ENCODE results near the gene GPR132.
"Not testable (repeated sequence)": the region's sequence is repeated elsewhere in the genome, so short reads cannot be mapped to it uniquely, and the experiment has no call there.

Gene GPR132

DNA sequence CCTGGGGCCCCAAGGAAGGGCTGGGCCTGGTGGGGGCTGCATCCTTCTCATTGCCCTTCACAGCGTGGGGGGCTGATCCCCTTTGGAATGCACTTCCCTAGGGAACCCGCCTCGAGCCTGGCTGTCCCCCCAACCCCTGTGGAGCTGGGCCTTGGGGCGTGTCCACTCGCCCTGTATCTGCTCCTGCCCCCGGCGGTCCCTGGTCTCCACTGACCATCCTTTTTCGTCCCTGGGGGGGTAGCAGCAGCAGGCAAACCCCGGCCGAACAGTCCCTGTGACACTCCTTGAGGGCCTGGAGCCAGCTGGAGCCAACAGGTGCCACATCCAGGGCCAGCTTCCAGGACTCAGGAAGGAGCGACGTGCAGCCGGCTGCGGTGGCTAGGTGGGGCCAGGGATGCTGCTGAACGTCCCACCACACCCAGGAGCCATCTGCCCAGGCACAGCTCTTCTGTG lies 9.4 kb upstream of the GPR132 start:
- DNase-seq, result no peak

DNA sequence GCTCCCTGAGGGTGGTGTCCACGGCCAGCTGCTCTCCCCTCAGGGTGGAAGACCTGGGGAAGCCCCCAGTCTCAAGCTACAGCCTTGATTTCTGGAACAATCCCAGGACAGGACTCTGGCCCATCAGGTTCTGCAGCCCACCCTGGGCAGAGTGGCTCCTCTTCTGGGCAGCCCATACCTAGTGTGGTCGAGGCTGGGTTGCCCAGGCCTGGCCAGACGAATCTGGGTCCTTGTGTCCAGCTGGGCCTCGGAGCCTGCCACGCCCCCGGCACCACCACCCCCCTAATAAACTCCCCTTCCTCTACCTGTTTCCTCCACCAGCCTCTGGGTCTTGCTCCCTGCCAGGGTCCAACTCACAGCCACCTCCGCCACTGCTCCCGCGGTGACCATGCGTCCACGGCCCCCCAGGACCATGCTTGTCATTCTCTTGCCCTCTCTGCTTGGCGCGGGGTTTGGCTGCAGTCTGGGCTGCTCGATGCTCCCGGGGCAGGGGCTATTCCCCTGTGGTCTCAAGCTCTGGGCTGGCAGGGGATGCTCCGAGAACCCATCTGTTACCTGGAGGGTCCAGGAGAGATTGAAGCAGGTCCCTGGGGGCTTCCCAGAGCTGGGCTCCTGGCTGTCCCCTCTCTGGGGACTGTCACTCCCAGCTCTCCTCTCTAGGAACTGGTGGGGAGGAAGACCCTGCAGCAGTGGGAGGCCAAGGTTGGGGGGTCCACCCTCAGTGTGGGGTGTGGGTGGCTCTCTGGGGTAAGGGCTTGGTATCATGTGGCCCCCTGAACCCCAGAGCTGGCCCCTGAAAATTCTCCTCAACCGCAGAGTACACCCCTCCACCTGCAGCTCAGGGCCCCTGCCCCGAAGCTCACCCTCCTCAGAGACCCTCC lies 8.7 kb upstream of the GPR132 start:
- no peak for DNase-seq

GRCh38 chr14:105072892-105073719 lies 7.9 kb upstream of the GPR132 start:
- no peak for DNase-seq

DNA sequence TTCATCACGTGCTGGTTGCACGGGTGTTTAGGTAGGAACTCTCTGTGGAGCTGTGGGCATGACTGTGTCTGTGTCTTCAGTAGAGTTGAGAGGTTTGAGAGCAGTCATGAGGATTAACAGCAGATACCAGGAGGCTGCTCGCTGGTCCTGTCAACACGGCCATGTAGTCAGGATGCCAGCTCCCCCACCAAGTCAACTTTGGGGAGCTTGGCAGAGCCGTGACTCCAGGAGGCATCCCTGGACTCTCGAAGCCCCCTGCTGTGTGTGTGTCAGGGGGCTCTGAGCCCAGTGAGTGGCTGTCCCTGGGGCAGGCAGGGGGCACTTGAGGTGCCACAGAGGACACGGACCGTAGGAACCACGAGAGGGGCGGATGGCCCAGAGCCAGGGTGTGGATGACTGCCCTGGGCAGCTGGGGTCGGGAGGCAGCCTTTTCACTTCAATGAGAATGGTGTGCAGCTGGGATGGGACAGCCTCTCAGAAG lies 7.2 kb upstream of the GPR132 start:
- DNase-seq, result no peak

DNA sequence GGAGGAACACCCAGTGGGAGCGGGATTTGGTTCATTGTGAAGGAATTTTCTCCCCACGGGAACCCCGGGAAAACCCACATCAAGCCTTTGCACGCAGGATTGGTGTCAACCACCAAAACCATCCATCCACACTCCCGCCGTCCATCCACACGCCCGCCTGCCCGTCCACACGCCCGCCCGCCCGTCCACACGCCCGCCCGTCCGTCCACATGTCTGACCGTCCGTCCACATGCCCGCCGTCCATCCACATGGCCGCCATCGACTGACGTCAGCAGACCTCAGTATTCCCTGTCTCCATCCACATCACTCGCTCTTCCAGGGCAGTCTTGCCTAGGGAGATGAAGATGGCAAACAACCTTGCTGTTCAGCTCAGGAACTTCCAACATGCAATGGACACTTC lies 6.7 kb upstream of the GPR132 start:
- no peak for DNase-seq

DNA sequence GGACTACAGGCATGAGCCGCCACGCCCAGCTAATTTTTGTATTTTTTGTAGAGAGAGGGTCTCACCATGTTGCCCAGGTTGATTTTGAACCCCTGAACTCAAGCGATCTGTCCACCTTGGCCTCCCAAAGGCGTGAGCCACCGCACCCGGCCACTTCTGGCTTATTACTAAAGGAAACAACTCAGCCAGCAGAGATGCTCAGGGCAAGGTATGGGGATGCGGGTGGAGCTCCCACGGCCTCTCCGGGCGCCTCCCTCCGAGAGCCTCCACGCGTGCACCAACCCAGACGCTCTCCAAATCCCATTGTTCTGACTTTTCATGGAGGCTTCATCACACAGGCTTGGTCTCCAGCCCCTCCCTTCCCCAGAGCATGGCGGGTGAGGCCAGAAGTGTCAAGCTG lies 6.1 kb upstream of the GPR132 start:
- DNase-seq, result no peak

- DNase-seq, result no peak
These were observed 5.5 kb upstream of the GPR132 start for GRCh38 chr14:105070760-105071137.

DNA sequence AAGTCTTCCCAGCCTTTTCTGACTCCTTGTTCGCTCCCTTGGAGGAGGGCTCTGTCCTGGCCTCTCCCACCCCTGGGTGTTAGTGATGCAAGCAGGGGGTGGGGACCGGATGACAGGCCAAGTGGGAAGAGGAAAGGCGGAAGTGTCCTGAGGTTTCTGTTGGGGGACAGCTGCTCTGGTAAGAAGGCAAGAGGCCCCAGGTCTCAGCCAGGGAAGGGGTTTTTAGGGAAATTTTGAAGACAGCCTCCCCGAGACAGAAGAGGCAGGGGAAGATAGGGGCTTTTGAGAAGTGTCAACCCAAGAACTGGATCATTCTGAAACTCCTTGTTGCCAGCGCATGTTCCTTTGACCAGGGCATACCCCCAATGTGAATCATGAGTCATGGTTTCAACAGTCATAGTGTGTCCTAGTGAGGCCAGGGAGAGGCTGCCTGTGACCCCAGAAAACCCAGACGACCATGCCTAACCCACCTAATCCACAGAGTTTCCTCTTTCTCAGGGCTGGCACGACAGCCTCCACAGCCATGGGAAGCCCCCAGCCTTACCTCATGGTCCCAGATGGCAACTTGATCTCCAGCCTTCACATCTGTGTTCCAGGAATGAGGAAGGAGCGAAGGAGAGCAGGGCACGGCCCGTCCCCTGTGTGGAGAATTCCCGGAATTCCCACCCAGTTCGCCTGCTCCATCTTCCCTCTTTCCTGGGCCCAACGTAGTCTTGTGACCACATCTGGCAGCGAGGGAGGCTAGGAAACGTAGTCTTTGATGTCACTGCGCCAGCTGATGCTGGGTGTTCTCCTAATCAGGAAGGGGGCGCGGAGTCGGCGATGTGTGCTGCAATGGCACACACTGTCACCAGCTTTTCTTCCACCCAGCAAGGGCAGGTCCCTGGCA lies 4.9 kb upstream of the GPR132 start:
- DNase-seq, result no peak

GRCh38 chr14:105069522-105069870 lies 4.3 kb upstream of the GPR132 start:
- no peak for DNase-seq

DNA sequence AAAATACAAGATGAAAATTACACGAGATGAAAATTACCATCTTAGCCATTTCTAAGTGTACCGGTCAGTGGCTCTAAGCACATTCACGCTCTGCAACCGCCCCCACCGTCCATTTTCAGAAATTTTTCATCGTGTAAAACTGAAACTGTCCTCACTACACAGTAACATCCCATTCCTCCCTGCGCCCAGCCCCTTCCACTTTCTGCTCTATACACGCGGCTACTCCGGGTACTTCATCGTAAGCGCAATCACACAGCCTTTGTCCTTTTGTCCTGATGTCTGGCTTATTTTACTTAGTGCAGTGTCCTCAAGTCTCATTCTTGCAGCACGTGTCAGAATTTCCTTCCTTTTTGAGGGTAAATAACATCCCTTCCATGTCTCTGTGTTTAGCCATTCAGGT lies 3.6 kb upstream of the GPR132 start:
- no peak for DNase-seq

- no peak for DNase-seq
These were observed 2.7 kb upstream of the GPR132 start for GRCh38 chr14:105067969-105068301.

DNA sequence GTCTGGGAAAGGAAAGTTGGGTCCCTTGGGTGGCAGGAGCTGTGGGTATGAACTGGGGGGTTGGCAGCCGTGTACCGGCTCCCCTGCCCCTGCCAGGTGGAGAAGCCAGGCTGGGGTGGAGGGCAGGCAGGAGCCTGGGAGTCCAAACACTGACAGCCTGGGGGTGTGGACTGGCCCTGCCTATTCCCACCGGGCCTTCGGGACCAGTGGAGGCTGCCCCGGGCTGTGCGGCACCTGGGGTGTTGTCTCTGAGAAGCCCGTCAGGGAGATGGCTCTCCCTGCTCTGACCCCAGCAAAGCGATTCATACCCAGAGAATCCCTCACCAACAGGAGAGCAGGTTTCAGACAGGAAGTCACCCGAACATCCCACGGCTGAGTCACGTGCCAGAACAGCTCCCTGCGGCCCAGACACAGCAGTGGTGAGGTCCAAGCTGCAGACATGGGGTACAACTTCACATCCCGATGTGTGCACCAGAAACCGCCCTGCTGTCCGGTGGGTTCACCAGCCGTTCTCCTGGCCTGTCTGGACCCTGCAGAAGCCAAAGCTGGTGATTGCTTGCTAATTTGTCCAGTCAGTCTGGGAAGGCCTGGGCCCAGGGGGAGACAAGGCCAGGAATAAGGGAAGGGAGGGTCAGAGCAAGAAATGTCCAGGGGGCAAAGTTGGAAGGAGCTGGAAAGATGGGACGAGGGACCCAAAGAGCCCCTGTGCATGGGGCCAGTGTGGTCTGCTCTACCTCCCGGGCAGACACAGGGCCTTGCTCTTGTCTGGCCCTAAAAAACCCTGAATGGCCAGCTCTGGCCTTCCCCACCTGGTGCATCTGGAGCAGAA lies 2.1 kb upstream of the GPR132 start:
- DNase-seq, result no peak

DNA sequence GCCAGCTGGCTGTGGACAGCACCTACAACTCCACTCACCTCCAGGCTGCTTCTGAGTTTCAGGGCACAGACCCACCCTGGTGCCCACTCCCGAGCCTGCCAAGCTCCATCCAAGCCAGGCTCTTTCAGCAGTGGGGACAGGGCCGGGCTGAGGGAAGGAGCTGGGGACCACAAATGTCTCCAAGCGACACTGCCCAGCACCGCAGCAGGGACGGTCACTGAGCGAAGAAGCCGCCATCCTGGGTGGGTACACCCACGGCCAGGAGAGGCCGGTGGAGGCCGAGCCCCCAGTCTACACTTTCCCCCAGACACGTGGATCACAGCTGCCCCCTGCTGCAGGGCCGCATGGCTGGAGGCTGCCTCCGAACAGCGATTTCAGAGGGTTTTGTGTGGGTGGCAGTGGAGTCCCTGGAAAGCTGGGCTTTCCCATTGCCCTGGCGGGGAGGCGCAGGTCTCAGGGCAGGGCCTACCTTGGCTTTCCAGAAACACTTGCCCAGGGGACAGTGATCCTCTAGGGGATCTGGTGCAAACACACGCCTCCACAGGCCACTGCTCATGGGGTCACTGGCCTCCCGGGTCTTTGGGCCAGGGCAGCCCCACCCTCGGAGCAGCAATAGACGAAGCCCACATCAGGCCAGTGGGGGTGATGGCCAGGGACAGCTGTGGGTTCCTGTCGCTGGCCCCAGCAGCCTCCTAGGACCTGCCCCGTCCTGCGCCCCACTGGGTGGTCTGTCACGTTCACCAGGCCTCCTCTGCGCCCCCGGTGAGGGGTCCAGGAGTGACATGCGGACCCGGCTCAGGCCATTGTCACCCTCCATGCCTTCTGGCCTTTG lies 1.2 kb upstream of the GPR132 start:
- no peak for DNase-seq

GRCh38 chr14:105064721-105065143 lies 498 bp downstream of the GPR132 start:
- DNase-seq, result no peak

GRCh38 chr14:105064001-105064400 lies 1.2 kb downstream of the GPR132 start:
- no peak for DNase-seq

- not testable (repeated sequence) for DNase-seq
These were observed 1.7 kb downstream of the GPR132 start for GRCh38 chr14:105063506-105063905.

DNA sequence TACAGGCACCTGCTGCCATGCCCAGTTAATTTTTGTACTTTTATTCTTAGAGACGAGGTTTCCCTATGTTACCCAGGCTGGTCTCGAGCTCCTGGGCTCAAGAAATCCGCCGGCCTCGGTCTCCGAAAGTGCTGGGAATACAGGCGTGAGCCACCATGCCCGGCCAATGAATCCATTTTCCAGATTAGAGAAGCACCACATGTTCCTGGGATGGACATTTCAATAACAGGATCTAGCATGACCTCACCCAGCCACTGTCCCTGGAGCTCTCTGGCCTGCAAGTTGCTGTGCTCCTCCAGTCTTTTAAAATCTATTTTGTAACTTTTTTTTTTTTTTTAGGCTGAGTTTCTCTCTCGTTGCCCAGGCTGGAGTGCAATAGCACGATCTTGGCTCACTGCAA lies 2.2 kb downstream of the GPR132 start:
- no peak for DNase-seq

DNA sequence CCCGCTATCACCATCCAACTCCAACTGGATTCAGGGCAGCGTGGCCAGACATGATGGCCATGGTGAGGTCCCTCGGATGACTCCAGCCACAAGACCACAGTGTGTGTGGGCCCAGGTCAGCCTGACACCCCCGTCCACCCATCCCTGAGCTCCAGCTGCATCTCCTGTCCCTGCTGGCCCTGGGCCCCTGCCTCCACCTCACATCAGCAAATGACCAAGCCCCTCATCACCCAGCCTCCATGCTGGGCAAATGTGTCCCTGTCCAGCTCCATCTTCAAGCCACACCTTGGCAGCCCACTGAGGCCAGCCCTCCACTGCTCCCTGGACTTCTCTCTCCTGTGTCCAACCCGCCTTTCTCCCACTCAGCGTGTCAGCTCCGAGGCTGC lies 3.2 kb downstream of the GPR132 start:
- no peak for DNase-seq

- no peak for DNase-seq
These were observed 3.7 kb downstream of the GPR132 start for GRCh38 chr14:105061428-105062047.

GRCh38 chr14:105060751-105061427 lies 4.3 kb downstream of the GPR132 start:
- no peak for DNase-seq

All from NCI-H2227 treated with DMSO at 0.1 percent for 48 hours (cell line).